Hepatocyte (in vitro differentiated cells): ENCODE measurements around the gene SPINK6.

Experiments
- EZH2 ChIP-seq: fragments of 200-600 bp; sonication (generic); IDR thresholded peaks from 2 replicates; pipeline ENCODE4 v1.6.1; 2016; ENCODE audit warnings: antibody characterized with exemption, mild to moderate bottlenecking, borderline replicate concordance
- EZH2phosphoT487 ChIP-seq: fragments of 200-600 bp; sonication (generic); IDR thresholded peaks from one replicate; pipeline ENCODE4 v1.6.1; 2018; ENCODE audit warnings: antibody characterized with exemption, mild to moderate bottlenecking, low read depth, moderate library complexity; ENCODE audit not compliant: unreplicated experiment, severe bottlenecking
- TF ChIP-seq, protein P1 (sequence below): fragments of 200-600 bp; sonication (generic); IDR thresholded peaks from 2 replicates; pipeline ENCODE4 v1.5.1; 2016; ENCODE audit warnings: antibody characterized with exemption, mild to moderate bottlenecking; ENCODE audit not compliant: poor library complexity

DNA sequence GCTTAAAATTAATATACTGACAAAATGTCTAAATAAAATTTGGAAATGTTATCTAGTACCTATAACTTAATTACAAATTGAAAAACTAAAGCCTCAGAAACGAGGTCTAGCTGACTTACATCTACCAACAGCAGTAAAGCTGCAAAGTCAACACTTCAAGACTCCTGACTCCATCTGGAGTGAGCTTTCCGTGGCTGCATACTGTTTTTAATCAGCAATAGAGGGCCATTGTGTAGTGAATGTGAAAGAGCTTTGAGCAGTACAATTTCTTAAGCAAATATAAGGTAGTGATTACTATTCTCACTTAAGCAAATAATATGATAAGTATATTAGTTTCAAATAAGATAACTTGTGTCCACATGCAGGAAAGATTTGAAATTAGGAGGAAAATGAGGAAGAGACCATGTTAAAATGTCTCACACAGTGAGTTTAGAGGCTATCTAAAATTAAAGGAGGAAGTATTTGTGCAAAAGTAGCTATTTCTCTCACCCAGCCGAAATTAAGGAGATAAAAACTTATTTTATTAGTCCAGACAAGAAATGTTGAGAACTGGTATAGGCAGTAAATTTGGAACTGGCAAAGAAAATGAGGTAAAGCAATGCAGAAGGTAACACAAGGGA is 6.4 kb downstream of the SPINK6 start:
- TF ChIP-seq, protein P1, sequence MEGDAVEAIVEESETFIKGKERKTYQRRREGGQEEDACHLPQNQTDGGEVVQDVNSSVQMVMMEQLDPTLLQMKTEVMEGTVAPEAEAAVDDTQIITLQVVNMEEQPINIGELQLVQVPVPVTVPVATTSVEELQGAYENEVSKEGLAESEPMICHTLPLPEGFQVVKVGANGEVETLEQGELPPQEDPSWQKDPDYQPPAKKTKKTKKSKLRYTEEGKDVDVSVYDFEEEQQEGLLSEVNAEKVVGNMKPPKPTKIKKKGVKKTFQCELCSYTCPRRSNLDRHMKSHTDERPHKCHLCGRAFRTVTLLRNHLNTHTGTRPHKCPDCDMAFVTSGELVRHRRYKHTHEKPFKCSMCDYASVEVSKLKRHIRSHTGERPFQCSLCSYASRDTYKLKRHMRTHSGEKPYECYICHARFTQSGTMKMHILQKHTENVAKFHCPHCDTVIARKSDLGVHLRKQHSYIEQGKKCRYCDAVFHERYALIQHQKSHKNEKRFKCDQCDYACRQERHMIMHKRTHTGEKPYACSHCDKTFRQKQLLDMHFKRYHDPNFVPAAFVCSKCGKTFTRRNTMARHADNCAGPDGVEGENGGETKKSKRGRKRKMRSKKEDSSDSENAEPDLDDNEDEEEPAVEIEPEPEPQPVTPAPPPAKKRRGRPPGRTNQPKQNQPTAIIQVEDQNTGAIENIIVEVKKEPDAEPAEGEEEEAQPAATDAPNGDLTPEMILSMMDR: no peak
- TF ChIP-seq EZH2: no peak
- no peak for TF ChIP-seq EZH2phosphoT487
